K562 treated with DMSO at 1 percent for 24 hours (cell line): ENCODE results near the gene KLHL11. TPM values are rescaled to one million over a fixed set of nuclear protein-coding genes. Genes with fewer than 3 reads are reported as not detected.

ENCODE experiments used
- total RNA-seq: library from RNA; unstranded; fragments of 300-600 nt; gene quantifications from 2 replicates; pipeline ENCODE4 v1.2.3, GENCODE V29; 2022; ENCODE audit warnings: low read depth; ENCODE audit not compliant: insufficient read depth

KLHL11 gene
- total RNA-seq, result 5.4 and 5.8 TPM in 2 replicates

DNA sequence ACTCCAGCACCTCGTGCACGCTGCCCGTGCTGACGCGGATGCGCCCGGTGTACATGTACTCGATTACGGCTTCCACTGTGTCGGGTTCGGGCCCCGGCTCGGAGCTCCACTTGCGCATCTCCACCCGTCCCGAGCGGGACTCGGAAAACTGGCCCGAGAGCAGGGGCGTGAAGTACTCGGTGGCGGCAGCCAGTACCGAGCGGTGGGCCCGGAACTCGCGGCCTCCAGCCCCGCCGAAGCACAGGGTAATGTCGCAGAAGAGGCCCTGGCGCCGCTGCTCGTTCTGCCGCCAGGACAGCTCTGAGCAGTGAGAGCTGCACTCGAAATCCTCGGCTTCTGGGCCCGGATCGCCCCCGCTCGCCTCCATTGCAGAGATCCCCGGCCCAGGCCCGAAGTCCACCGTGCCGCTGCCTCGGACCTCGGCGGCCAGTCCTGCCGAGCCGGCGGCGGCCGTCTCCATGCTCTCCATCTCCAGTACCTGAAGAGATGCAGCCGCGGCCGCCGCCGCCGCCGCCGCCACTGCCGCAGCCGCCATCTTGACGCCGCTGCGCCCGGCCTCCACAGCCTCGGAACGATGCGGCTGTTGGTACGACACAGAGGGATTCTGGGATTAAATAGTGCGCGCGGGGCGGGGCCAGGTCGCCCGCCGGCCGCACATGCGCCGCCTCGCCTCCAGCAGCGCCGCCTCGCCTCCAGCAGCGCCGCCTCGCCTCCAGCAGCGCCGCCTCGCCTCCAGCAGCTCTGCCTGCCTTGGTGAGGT is at the start of gene KLHL11:
Gene KLHL11 (minus strand): TSS at position 588 of the 760 bp plus-strand sequence. CDS start 53 bp downstream, at position 535.

DNA sequence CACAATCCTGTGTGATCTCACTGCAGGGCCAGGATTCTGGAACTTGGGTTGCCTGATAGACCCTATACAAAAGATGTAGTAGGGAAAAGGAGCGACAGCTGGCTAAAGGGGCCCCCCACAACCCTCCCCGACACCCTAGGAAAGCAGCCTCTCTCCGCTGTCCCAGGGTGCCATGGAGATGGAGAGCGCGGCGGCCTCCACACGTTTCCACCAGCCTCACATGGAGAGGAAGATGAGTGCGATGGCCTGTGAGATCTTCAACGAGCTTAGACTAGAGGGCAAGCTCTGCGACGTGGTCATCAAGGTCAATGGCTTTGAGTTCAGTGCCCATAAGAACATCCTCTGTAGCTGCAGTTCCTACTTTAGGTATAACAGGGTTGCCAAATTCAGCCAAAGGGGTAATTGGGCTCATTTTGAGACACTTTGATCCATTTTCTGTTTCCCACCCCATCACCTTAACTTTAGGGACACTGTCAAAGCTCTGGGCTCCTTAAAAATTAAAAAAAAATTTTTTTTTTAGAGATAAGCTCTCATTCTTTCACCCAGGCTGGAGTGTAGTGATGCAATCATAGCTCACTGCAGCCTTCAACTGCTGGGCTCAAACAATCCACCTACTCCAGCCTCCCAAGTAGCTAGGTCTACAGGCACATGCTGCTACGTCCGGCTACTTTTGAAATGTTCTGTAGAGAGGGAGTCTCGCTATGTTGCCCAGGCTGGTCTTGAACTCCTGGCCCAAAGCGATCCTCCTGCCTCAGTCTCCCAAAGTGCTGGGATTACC is 27.3 kb downstream of the KLHL11 start, which contains the start of gene KLHL10:
Gene KLHL10 (plus strand): TSS at position 65 of the 778 bp plus-strand sequence. CDS start 108 bp downstream, at position 173.

DNA sequence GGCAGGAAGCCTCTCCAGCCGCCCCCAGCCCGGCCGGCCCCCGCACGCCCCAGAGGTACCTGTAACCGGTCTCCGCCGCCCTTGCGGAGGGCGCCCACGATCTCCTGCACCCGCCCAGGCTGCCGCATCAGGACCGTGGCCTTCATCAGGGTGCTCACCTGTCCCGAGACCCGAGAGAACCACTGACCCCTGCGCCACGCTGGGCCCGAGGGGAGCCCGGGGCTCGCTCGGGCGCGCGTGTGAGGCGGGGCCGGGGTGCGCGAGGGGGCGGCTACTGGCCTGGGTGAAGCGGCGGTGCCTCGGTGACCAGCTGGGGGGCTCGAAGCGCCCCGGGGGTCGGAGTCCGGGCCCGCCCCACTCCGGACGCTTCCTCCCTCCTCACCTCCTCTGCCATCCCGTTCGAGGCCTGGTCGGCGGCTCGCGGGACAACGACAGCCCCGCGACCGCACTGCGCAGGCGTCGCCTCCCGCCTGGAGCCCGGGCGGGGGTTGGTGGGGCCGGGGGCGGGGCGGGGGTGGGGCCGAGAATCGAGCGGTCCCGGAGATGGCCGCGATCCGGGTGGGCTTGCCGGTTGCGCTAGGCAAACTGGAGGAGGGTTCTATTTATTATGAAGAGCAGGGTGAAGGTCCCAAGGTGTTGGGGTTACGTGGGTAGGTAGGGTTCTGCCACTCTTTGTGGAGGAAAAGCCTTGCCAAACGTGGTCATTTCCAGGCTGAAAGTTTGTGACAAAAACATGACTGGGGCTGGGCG is 29.2 kb downstream of the KLHL11 start, which contains the start of gene NT5C3B:
Gene NT5C3B (minus strand): TSS at position 433 of the 750 bp plus-strand sequence. CDS start 39 bp downstream, at position 394.

GRCh38 chr17:41812381-41813151 is 52.7 kb downstream of the KLHL11 start, which contains the start of gene FKBP10:
Gene FKBP10 (plus strand): TSS chr17:41813004. CDS start chr17:41813035, 31 bp downstream.

DNA sequence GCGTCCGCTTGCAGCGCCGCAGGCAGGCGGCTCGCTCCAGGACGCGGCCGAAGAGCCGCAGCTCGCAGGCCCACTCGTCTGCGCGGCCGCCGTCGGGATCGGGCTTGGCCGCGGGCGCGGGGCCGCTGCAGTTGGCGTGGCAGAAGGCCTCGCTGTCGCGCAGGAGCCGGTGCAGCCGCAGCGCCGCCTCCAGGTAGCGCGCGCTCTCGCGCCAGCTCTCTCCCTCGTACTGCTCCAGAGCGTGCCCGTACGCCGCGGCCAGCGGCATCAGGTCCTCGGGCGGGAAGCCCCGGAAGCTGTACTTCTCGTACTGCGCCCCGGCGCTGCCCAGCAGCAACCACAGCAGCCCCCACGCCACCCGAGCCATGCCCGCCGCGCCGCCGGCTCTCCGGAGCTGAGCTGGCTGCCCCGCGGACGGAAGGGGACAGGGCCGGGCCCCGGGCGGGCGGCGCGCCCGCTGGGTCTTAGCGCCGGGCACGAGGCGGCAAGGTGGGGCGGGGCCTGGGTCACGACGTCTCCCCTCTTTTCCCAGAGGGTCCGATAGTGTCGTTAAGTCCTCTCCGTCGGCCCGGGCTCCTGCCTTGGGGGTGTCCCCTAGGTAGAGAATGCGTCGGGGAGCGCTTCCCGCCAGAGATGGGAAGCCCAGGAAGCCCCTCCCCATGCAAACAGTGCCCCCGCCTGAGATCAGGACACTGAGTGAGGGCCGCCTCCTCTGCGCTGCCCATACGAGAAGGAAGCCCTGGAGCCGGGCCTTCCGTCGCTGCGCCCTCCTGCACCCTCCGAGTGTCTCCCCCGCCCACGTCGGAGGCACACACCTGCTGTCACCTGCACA is 53.5 kb downstream of the KLHL11 start, which contains the start of gene P3H4:
Gene P3H4 (minus strand): TSS at position 401 of the 832 bp plus-strand sequence. CDS start 34 bp downstream, at position 367.

Other genes with a start within 250 kb of the KLHL11 start
- gene KRT17, start 240.8 kb downstream of the KLHL11 start, total RNA-seq, result 0.45 TPM in 1 of 2 replicates, not detected in the other
- gene EIF1, start 176.5 kb downstream of the KLHL11 start, total RNA-seq, result 1,198 and 1,276 TPM in 2 replicates
- gene GAST, start 153.1 kb downstream of the KLHL11 start, total RNA-seq, result not detected in 2 replicates
- gene HAP1, start 130.8 kb downstream of the KLHL11 start, total RNA-seq, result 0.08 TPM in 1 of 2 replicates, not detected in the other
- 260 and 263 TPM in 2 replicates for gene JUP, start 78.7 kb downstream of the KLHL11 start, total RNA-seq
- 2.8 and 3.5 TPM in 2 replicates for gene P3H4, start 53.5 kb downstream of the KLHL11 start, total RNA-seq
- gene FKBP10, start 52.4 kb downstream of the KLHL11 start, total RNA-seq, result 0.85 and 1.2 TPM in 2 replicates
- 95.4 and 97.3 TPM in 2 replicates for gene NT5C3B, start 29.2 kb downstream of the KLHL11 start, total RNA-seq
- gene KLHL10, start 27.6 kb downstream of the KLHL11 start, total RNA-seq, result not detected in 2 replicates
- gene ACLY, start 53.5 kb upstream of the KLHL11 start, total RNA-seq, result 124 and 134 TPM in 2 replicates
- gene ODAD4, start 65.2 kb upstream of the KLHL11 start, total RNA-seq, result 1.6 and 1.7 TPM in 2 replicates
- gene CNP, start 101.4 kb upstream of the KLHL11 start, total RNA-seq, result 47.2 and 50.6 TPM in 2 replicates
- 74.4 and 76.9 TPM in 2 replicates for gene DNAJC7, start 152.0 kb upstream of the KLHL11 start, total RNA-seq
- gene NKIRAS2, start 154.7 kb upstream of the KLHL11 start, total RNA-seq, result 118 TPM in 2 replicates
- gene C17orf113, start 185.2 kb upstream of the KLHL11 start, total RNA-seq, result 1.6 and 2.7 TPM in 2 replicates
- 1.1 and 1.4 TPM in 2 replicates for gene ZNF385C, start 233.1 kb upstream of the KLHL11 start, total RNA-seq
- gene DHX58, start 247.3 kb upstream of the KLHL11 start, total RNA-seq, result 6.9 and 12.6 TPM in 2 replicates